Activated CD8-positive, alpha-beta memory T cell treated with anti-CD3 and anti-CD28 coated beads for 1 hour (primary cell): ENCODE results near the gene CAMK2A.
"Not testable (repeated sequence)": the region's sequence is repeated elsewhere in the genome, so short reads cannot be mapped to it uniquely, and the experiment has no call there.

ENCODE experiments used
- DNase-seq, 2 donors: peaks; one replicate each; pipeline ENCODE4 v3.0.0-alpha.2; 2020; ENCODE audit warnings: low read depth in 1 of 2; ENCODE audit errors: extremely low read depth in 1 of 2

Gene CAMK2A

DNA sequence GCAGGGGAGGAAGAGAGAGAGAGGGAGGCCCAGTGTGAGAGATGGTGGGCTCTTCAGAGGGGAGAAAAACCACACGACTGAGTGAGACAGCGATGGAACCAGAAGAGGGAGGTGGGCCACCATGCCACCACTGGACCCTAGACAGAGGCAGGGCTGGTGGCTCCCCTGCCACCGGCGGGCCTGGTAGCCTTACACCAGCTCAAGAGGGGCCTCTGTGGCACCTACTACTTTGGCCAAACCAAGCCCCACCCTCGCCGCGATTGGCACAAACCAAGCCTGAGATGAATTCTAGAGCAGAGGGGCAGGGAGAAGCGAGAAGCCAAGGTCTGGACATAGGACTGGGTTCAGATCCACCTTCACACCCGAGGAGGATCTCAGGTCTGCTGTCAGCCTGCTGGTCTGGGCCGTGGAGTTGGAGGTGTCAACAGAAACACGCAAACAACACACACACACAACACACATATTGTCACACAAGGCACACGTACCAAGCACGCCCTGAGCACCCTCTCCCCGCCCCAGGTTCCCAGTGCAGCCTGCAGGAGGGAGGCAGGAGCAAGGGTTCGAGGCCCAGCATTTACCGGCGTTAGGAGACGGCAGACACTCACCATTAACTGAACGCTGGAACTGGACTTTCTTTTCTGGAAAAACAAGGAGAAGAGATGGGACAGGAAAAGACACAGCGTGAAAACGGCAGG lies 50.3 kb downstream of the CAMK2A start:
- DNase-seq: no peak

- DNase-seq: no peak
These were observed 50.9 kb downstream of the CAMK2A start for GRCh38 chr5:150238646-150239045.

DNA sequence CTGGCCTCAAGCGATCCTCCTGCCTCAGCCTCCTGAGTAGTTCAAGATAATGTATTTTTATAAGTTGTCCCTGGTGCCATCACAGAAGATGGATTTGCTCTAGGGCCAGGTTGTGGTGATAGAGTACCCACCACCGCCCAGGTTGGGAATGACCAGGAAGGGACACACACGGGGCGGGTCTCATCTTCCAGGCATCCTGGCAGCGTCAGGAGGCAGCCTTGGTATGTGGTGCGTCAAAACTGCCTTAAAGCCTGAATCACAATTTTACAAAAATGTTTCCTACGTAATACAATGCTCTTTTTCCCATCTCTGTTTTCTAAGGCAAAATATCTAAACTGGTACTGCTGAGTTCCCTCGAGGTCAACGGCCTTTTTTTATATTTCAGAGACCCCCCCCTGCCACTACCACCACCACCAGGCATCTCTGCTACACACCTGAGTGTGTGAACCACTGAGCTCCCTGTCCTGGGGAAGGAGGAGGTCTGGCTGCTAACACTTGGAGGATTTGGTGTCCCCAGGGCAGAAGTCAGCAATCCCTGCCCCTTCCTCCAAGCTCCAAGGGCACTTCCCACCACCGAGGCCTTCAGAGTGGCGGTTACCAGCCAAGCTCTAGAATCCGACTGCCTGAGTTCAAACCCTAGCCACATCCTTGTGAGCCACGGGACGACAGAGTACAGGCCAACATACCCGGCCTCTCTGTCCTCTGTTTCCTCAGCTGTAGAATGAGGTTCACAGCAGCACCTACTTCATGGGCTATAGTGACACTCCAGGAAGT lies 52.4 kb downstream of the CAMK2A start:
- no peak for DNase-seq

DNA sequence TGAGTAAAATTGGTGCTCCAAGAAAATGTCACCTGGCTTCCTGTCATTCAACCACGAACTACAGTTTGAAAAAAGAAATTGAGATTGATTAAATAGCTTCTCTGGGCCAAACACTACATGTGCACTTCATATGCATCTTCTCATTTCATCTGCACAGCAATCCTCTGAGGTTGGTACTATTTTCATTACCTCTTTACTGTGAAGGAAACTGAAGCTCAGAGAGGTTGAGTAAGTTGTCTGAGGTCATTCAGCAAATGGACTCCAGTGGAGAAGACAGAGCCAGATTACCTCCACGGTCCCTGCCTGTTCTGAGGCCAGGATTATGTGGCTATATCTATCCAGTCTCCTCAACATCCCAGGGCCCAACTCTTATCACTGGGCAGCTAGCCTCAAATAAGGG lies 53.3 kb downstream of the CAMK2A start:
- DNase-seq: no peak

GRCh38 chr5:150235500-150235854 lies 54.1 kb downstream of the CAMK2A start:
- no peak for DNase-seq

DNA sequence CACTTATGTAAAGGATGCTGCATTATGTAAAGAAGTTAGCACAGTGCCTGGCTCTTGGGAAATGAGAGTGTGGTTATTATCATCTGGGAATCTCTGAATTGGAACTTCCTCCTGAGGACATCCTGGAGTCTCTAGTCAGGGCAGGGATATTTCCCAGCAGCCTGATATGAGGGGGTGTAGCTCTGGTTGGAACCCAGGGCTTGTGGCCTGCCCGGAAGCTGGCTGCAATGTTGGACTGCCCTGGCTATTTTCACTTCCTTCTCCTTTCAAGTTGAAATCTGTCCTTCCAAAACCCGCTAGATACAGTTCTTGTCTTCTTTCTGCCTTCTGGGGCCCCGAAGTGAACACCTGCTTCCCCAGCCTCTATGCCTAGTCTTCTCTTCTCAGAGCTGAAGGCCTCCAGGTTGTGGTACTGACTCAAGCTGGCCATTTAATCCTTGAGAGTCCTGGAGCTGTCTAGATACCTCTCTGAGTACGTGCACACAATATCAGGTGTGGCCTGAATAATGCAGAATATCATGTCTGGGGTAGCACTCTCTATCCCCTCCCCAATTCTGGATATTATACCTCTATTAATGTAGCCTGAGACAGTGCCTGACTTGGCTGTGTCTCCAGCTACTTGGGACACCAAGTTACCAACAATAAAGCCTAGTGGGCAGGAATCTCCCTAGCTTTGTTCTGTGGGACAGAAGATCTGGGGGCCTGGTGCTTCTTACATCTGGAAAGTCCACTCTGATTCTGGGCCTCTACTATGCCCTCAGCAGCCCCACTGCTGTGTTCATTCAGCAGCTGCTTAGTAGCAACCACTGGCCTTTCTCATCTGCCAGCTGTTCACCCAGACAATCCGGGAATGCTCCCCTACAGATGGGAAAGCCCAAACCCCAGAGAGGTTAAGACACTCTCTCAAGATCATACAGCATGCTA lies 54.7 kb downstream of the CAMK2A start:
- DNase-seq: no peak

DNA sequence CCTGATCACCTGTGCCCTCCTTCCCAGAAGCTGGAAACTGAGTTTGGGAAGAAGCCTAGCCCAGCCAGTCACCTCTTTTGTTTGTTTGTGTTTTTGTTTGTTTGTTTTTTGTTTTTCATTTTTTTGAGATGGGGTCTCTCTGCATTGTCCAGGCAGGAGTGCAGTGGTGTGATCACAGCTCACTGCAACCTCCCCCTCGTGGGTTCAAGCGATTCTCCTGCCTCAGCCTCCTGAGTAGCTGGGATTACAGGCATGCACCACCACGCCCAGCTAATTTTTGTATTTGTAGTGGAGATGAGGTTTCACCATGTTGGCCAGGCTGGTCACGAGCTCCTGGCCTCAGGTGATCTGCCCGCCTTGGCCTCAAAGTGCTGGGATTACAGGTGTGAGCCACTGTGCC lies 55.9 kb downstream of the CAMK2A start:
- DNase-seq: not testable (repeated sequence)

- no peak for DNase-seq
These were observed 58.7 kb downstream of the CAMK2A start for GRCh38 chr5:150230842-150231241.

- no peak for DNase-seq
These were observed 60.0 kb downstream of the CAMK2A start for GRCh38 chr5:150229571-150229970.

DNA sequence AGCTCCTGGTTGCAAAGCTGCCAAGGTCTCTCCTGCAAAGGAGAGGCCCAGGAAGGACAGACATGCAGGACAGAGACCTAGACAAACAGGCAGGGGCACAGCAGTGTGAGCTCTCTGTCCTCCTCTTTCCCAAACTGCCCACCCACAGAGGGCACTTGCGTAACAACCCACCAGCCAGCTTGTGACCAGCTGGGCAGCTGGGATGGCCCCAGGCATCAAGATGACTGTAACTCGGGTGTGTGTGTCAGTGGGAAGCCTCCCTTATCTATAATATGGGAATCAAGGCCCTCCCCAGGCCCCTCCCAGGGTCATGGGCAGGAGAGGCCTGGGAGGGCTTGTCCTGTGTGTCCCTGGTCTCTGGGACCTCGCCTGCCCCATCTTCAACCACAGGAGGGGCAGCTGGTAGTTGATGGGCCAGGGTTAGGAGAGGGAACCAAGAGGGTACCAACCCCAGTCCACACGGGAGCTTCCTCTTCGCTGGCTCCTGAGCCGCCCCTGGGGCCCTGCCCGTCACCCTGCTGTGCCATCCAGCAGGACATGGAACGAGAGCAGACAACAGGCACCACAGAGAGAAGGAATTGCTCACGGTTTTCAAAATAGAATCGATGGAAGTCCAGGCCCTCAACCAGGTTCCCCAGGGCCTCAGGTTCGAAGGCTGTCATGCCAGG lies 61.8 kb downstream of the CAMK2A start:
- no peak for DNase-seq

DNA sequence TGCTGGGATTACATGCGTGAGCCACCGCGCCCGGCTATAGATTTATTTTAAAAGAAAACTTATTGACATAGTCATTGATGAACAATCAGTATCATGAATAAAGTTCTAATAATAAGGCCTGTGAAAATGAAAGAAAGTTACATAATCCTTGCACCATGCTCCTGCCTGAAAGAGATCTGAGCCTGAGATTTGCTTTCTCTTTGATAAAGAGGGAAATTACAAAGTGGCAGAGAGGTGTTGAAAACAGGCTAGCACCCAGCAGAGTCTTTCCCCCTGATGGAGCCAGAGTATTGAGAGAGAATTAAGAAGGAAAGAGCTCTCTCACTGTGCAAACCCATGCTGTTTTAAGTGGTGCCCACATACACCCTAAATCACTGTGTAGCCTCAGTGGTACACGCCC lies 62.5 kb downstream of the CAMK2A start:
- DNase-seq: no peak

- DNase-seq: no peak
These were observed 65.0 kb downstream of the CAMK2A start for GRCh38 chr5:150224483-150225027.

DNA sequence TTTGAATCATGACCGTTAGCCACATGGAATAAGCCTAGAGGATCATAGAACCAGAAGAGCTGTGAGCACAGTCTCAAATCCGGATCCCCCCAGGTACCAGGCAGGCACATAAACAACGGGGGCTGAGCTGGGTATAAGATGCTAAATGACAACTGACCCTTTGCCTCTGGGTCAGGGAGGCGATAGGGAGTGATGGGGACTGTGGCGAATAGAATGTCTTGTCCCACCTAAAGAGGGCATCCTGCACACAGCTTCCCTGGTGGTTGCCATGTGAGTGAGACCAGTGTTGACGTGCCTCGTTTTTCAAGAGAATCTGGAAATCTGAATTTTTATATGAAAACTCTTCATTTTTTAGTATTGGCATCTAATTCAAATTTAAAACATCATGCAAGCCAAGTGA lies 66.1 kb downstream of the CAMK2A start:
- no peak for DNase-seq

- DNase-seq: no peak
These were observed 66.7 kb downstream of the CAMK2A start for GRCh38 chr5:150222906-150223305.

DNA sequence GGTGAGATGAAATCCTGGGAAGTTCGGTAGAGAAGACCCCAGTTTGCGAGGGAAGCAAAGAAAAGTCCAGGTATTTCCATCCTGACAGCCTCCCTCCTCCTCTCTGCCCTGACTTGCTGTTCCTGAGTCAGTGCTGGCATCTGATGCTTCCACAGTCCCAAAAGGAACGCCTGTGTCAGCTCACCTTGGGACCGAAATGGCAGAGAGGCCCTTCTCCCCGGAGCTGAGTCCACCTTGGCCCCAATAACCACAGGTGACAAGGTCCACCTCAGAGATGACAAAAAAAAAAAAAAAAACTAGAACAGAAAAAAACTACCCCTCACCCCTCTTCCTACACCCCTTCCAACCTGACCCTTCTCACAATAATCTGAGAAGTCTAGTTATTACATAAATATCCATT lies 68.1 kb downstream of the CAMK2A start:
- no peak for DNase-seq

DNA sequence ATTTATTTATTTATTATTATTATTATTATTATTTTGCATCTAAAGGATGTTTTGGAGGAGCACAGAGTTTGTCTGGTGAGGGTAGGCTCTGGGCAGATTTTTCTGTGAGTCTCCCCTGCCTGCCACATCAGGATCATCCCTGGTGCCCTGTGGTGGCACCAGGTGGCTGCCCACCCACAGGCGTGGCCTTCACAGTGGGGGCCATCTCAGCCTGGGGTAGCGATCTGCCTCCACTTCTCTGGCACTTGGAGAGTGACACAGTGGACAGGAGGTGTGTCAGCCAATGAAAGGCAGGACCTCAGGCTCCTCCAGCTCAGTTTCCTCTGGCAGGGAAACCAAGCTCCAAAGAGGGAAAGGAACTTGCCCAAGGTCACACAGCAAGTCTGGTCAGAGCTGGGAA lies 69.7 kb downstream of the CAMK2A start:
- DNase-seq: no peak

DNA sequence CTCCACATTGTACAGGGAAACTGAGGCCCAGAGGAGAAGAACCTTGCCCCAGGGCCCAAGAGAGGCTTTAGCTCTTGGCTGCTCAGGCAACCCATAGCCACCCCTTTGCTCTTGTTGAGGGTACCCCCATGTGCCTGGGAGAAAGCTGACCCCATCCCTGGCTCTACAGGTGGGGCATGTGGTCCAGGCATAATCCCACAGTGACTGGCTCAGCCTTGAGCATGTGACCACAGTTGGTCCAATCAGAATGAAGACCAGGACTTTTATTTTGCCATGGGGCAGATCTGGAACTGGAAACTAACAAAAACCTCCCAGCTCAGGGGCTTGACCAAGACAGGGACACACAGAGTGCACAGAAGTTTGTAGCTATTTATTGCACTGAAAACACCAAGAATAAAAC lies 70.4 kb downstream of the CAMK2A start:
- DNase-seq: no peak

- no peak for DNase-seq
These were observed 70.9 kb downstream of the CAMK2A start for GRCh38 chr5:150218693-150219035.

DNA sequence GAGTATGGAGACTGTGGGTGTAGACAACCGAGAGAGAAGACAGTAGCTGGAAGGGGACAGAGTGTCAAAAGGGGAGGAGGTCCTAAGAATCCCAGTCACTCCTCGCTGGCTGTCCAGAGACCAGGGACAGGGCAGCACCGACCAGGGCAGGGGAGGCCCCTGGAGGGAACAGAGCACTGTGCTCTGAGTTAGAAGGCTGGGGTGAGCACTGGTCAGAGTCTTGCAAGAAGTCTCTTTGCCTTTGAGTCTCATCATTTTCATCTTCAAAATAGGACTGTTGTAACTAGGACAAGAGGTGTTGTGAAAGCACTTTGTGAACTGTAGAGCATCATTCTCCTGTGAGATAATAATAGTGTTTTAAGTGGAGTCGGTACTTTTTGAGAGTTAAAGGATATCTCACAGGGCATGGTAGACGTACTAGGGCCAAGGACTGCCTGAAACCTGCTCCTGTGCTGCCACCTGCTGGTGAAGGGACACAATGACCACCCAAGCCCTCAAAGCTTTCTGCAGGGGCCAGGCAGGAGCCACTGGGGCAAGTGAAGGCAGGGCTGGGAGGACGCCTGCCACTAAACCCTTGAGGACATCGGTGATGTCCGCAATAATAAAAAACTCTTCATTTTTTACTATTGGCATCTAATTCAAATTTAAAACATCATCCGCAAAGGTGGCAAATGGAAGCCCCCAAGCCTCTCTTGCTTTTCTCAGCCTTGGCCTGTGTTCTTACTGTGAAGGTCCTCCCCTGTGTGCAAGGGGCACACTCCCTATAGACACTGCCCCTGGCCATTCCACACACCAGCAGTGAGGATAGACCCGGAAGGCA lies 71.5 kb downstream of the CAMK2A start:
- DNase-seq: peak; percentile 51 to 67

GRCh38 chr5:150217038-150217437 lies 72.5 kb downstream of the CAMK2A start:
- DNase-seq: no peak
